ENCODE measurements around the gene RSKR.
"Not testable (repeated sequence)": the region's sequence is repeated elsewhere in the genome, so short reads cannot be mapped to it uniquely, and the experiment has no call there.

Gene RSKR

GRCh38 chr17:28623696-28624095 is 9.7 kb upstream of the RSKR start:
- no peak for DNase-seq (ENCODE audit: low read depth, low spot score)

GRCh38 chr17:28622186-28622585 is 8.2 kb upstream of the RSKR start:
- no peak for DNase-seq (ENCODE audit: low read depth, low spot score)

- no peak for DNase-seq (ENCODE audit: low read depth, low spot score)
Observed at GRCh38 chr17:28620010-28620409, 6.0 kb upstream of the RSKR start.

GRCh38 chr17:28618464-28618863 is 4.5 kb upstream of the RSKR start:
- no peak for DNase-seq (ENCODE audit: low read depth, low spot score)

GRCh38 chr17:28616281-28616680 is 2.3 kb upstream of the RSKR start:
- DNase-seq (ENCODE audit: low read depth, low spot score), result no peak

- no peak for DNase-seq (ENCODE audit: low read depth, low spot score)
Observed at GRCh38 chr17:28615260-28615940, 1.4 kb upstream of the RSKR start.

GRCh38 chr17:28612936-28613872 is 781 bp downstream of the RSKR start:
- peak; percentile 19 for DNase-seq (ENCODE audit: low read depth, low spot score)

GRCh38 chr17:28612531-28612930 is 1.5 kb downstream of the RSKR start:
- DNase-seq (ENCODE audit: low read depth, low spot score), result no peak

GRCh38 chr17:28610376-28610775 is 3.6 kb downstream of the RSKR start:
- DNase-seq (ENCODE audit: low read depth, low spot score), result no peak

- DNase-seq (ENCODE audit: low read depth, low spot score), result not testable (repeated sequence)
Observed at GRCh38 chr17:28604031-28604430, 10.0 kb downstream of the RSKR start.

- DNase-seq (ENCODE audit: low read depth, low spot score), result peak; percentile 22
Observed at GRCh38 chr17:28599311-28600184, 14.4 kb downstream of the RSKR start.

GRCh38 chr17:28598799-28599310 is 15.1 kb downstream of the RSKR start, which contains the start of gene SPAG5:
Gene SPAG5, minus strand, starts transcription at chr17:28599025. Its CDS starts 79 bp downstream, at chr17:28598946.
- DNase-seq (ENCODE audit: low read depth, low spot score), result peak; percentile 87

GRCh38 chr17:28598389-28598788 is 15.6 kb downstream of the RSKR start:
- DNase-seq (ENCODE audit: low read depth, low spot score), result no peak

GRCh38 chr17:28597606-28598383 is 16.2 kb downstream of the RSKR start:
- DNase-seq (ENCODE audit: low read depth, low spot score), result no peak

- no peak for DNase-seq (ENCODE audit: low read depth, low spot score)
Observed at GRCh38 chr17:28592260-28592659, 21.7 kb downstream of the RSKR start.

GRCh38 chr17:28585851-28586250 is 28.1 kb downstream of the RSKR start:
- no peak for DNase-seq (ENCODE audit: low read depth, low spot score)

- DNase-seq (ENCODE audit: low read depth, low spot score), result no peak
Observed at GRCh38 chr17:28584434-28584833, 29.6 kb downstream of the RSKR start.

GRCh38 chr17:28582513-28582912 is 31.5 kb downstream of the RSKR start:
- DNase-seq (ENCODE audit: low read depth, low spot score), result no peak

GRCh38 chr17:28580959-28581358 is 33.0 kb downstream of the RSKR start:
- DNase-seq (ENCODE audit: low read depth, low spot score), result no peak

- no peak for DNase-seq (ENCODE audit: low read depth, low spot score)
Observed at GRCh38 chr17:28579526-28579925, 34.5 kb downstream of the RSKR start.

Measured in activated CD4-positive, CD25-positive, alpha-beta regulatory T cell treated with anti-CD3 and anti-CD28 coated beads, Interleukin-2, amount 50 U/mL, for 16 hours (primary cell).